ENCODE measurements around the gene CARD19. TPM values are rescaled to one million over a fixed set of nuclear protein-coding genes. Genes with fewer than 3 reads are reported as not detected.

CARD19 gene, protein sequence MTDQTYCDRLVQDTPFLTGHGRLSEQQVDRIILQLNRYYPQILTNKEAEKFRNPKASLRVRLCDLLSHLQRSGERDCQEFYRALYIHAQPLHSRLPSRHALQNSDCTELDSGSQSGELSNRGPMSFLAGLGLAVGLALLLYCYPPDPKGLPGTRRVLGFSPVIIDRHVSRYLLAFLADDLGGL
- 67.1 and 74.9 TPM in 2 replicates for total RNA-seq

GRCh38 chr9:93096131-93096802, at the start of gene CARD19:
TSS of gene CARD19 (plus strand) at chr9:93096217. CDS start at chr9:93096346, 129 bp downstream.

GRCh38 chr9:93058355-93059010, 37.5 kb upstream of the CARD19 start, which contains the start of gene SUSD3:
TSS of gene SUSD3 (plus strand) at chr9:93058701. CDS start at chr9:93058743, 42 bp downstream.

DNA sequence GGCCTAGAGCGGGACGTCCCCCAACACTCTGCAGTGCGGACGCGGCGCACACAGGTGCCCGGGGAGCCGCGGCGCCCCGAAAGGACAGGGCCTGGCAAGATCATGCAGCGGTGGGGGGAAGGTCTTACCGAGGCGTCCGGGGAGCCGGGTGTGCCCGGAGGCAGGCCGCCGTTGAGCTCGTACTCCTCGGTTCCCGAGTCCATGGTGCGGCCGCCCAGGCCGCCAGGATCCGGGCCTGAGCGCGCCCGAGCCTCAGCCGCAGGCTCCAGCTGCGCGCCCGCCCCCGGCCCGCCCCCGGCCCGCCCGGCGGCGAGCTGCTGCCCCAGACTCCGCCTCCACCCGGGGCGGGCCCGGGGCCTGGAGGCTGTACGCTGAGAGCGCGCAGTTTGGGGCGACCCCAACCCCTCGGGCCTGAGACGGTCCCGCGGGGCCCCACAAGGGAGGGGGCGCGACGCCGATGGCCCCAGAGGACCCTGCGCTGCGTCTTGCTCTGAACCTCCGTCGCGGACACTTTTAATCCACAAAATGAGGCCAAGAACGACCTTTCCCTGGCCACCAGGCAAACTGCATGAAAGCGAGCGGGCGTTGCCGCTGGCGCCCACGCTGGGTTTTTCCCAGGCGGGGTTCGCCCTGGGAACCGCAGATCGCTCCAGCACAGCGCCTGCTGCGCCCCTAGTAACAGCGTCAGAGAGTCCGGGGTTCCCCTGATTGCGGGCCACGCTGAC, 38.2 kb downstream of the CARD19 start, which contains the start of gene NINJ1:
NINJ1 (minus strand) TSS at position 237 of the 725 bp plus-strand sequence; CDS start at position 203, 34 bp downstream.

Other genes with a start within 250 kb of the CARD19 start
- 11.9 and 13.0 TPM in 2 replicates for gene ZNF484, start 218.2 kb upstream of the CARD19 start, total RNA-seq
- not detected in 2 replicates for gene FGD3, start 148.7 kb upstream of the CARD19 start, total RNA-seq
- 0.09 and 0.19 TPM in 2 replicates for gene SUSD3, start 37.5 kb upstream of the CARD19 start, total RNA-seq
- 28.2 and 30.6 TPM in 2 replicates for gene NINJ1, start 38.0 kb downstream of the CARD19 start, total RNA-seq
- not detected in 2 replicates for gene WNK2, start 87.9 kb downstream of the CARD19 start, total RNA-seq

All from endothelial cell of coronary artery (primary cell).